Activated CD4-positive, alpha-beta T cell treated with anti-CD3 and anti-CD28 coated beads, Interleukin-2, amount 50 U/mL, for 4 hours (primary cell): ENCODE measurements around the gene YY1AP1.
"Not testable (repeated sequence)": the region's sequence is repeated elsewhere in the genome, so short reads cannot be mapped to it uniquely, and the experiment has no call there.

Experiments used
- DNase-seq, 2 experiments: peaks; one replicate each; pipeline ENCODE4 v3.0.0-alpha.2; 2020

Gene YY1AP1

DNA sequence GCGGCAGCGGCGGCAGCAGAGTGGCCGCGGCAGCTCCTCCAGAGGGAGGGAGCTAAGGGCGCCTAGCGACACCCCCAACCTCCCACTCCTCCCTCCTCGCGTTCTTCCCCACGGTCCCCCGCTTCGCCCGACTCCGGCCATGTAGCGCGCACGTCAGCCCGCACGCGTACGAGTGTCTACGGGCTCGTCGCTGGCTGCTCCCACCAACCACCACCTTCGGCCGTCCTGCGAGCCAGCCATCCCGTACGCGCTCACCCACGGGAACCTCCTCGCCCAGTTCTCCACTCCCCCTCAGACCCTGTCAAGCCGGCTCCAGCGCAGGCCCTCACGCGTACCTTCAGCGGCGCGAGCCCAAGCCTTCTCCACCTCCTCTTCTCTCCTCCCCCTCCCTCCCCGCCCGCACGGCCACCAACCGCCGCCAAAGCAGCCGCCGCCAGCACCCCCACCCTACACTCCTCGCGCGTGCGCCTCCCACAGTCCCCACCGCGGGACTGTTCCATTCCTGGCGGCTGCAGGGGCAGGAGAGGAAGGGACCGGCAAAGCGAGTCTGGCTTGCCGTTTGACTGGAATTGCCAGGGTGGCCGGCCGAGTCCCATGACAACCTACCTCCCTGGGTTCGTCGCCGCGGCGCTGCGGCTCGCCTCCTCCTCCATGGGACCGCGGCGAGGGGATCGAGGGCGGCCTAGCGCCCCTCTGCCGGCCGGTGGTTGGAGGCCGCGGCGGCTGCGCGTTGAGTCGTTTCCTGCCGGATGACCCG is at the start of gene YY1AP1:
Gene YY1AP1 (minus strand): TSS at position 451 of the 757 bp plus-strand sequence. CDS start 8,338 bp downstream, outside the sequence.
- peak; percentile 88 to 90 for DNase-seq

GRCh38 chr1:155729031-155729898 is 40.7 kb upstream of the YY1AP1 start:
- peak; percentile 14 to 25 for DNase-seq

- no peak for DNase-seq
Measured at GRCh38 chr1:155725142-155725541, 36.6 kb upstream of the YY1AP1 start.

- no peak for DNase-seq
Measured at GRCh38 chr1:155719703-155720102, 31.1 kb upstream of the YY1AP1 start.

GRCh38 chr1:155718524-155719115 is 30.0 kb upstream of the YY1AP1 start:
- DNase-seq: not testable (repeated sequence)

- DNase-seq: no peak
Measured at GRCh38 chr1:155717041-155717440, 28.5 kb upstream of the YY1AP1 start.

DNA sequence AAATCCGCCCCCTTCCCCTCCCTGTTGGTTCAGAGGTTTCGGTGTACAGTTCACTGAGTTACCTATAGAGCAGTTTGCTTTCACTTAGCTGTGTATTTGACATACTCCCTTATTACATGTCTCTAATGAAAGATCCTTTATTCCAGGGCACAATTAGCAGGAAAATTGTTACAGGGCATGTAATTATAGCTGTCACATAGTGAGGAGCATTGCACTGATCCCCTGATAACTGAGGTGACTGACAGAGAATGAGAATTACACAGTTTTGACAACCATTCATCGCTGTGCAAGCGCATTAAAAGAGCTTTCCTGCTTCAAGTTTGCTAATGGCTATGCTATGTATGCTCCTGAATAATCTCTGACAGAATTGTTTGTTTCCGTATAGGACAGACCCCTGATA is 27.2 kb upstream of the YY1AP1 start:
- no peak for DNase-seq

DNA sequence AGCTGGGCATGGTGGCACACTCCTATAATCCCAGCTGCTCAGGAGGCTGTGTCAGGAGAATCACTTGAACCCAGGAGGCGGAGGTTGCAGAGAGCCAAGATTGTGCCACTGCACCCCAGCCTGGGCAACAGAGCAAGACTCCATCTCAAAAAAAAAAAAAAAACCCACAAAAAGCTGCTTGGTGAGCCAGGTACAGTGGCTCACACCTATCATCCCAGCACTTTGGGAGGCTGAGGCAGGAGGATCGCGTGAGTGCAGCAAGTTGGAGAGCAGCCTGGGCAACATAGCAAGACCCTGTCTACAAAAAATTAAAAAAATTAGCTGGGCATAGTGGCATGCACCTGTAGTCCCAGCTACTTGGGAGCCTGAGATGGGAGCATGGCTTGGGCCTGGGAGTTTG is 26.5 kb upstream of the YY1AP1 start:
- DNase-seq: not testable (repeated sequence)

DNA sequence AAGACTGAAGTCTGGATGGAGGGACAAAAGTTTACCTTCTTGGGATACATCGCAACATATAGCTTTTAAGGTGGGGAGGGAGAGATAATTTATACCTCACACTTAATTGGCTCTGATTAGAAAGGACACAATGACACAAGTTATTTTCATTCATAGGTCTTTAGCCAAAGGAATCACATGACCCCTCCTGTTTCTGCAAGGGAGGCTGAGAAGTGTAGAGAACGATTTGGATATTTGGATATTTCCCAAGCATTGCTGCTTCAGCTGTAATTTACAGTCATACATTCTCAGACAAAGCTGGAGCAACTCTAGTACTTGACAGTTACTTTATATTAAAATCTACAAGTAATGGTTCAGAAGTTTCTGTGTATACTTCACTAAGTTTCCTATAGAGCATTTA is 24.5 kb upstream of the YY1AP1 start:
- DNase-seq: no peak

- not testable (repeated sequence) for DNase-seq
Measured at GRCh38 chr1:155712636-155713035, 24.1 kb upstream of the YY1AP1 start.

DNA sequence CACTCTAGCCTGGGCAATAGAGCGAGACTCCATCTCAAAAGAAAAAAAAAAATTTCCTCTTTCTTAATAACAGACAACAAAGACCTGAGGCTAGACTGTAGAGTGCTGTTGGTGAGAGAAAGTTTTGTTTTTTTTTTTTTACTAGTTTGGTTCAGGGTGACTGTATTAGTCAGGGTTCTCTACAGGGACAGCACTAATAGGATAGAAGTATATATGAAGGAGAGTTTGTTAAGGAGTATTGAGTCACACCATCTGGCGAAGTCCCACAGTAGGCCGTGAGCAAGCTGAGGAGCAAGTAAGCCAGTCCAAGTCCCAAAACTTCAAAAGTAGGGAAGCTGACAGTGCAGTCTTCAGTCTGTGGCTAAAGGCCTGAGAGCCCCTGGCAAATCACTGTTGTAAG is 22.9 kb upstream of the YY1AP1 start:
- DNase-seq: not testable (repeated sequence)

DNA sequence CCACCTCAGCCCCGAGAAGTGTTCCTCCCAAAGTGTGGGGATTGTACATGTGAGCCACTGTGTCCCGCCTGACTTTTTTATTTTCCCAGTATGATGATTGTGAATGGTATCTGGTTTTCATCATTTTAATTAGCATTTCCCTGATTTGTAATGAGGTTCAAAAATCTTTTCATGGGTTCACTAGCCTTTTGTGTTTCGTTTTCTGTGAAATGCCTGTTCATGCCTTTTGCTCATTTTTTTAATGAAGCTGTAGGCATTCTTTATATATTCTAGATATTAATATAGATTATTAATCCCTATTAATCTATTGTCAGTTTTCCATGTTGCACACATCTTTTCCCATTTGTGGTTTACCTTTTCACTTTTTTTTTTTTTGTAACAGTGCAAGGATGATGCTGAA is 20.8 kb upstream of the YY1AP1 start:
- DNase-seq: no peak

DNA sequence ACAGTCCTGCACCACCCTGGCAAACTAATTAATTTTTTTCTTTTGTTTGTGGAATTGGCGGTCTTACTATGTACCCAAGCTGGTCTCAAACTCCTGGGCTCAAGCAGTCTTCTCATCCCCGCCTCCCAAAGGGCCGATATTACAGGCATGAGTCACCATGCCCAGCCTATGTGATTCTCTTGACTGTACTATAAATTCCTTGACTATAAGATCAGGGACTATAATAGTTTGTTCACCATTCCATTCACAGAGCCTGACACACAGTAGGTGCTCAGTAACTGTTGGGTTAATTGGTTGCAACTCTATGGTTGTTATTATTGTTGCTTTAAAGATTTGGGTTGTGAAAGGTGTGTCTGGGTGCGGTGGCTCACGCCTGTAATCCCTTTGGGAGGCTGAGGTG is 17.6 kb upstream of the YY1AP1 start:
- no peak for DNase-seq

DNA sequence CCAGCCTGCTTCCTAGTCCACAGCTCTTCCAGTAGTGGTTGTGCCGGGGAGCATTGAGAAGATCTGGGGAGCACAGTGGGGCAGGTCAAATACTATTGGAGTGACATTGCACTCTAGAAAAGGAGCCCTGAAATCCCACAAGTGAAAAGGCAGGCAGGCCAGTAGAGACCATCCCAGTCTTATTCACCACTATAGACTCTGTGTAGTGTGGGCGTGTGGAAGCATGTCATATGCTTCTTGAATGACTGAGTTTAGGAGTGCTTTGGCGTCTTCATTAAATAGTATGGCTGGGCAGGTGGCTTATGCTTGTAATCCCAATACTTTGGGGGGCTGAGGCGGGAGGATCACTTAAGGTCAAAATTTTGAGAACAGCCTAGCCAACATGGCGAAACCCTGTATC is 15.8 kb upstream of the YY1AP1 start:
- DNase-seq: not testable (repeated sequence)

GRCh38 chr1:155703216-155703615 is 14.6 kb upstream of the YY1AP1 start:
- no peak for DNase-seq

DNA sequence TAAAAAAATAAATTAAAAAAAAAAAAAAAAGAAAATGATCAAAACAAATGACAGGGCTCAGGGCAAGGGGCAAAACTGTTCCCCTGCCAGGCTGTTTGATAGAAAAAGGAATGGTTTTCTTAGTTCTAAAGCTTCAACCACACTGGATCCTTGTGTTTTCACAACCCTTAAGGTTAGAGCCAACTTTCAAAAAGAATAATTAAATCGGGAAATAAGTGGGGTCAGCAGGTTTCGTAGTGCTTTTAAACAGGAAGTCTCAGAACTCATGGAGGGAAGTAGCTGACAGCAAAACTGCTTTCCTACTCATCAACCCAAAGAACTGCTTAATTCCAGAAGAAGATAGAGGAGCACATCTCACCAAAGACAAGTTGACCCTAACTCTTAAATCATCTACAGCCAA is 13.1 kb upstream of the YY1AP1 start:
- not testable (repeated sequence) for DNase-seq

GRCh38 chr1:155699062-155699461 is 10.5 kb upstream of the YY1AP1 start:
- DNase-seq: not testable (repeated sequence)

GRCh38 chr1:155698382-155699038 is 9.9 kb upstream of the YY1AP1 start:
- DNase-seq: no peak

- DNase-seq: not testable (repeated sequence)
Measured at GRCh38 chr1:155697616-155698015, 9.0 kb upstream of the YY1AP1 start.

DNA sequence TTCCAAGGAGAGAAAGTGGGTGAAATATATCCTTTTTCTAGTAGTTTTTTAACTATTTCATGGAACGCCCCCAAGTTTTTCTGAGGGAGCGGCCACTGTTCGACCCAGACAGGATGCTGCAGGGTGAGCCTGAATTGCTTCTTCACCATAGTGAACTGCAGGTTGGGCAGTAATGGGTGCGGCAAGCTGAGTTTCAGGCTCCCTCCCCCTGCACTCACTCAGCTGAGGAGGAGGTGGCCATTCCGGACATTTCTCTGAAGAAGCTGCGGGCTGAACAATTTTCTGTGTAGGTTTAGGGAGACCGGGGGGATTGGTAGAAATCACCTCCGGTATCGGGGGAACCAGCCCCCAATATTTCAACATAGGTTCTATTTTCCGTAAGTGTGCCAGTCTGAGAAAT is 8.5 kb upstream of the YY1AP1 start:
- DNase-seq: no peak

- DNase-seq: no peak
Measured at GRCh38 chr1:155696524-155696923, 8.0 kb upstream of the YY1AP1 start.

DNA sequence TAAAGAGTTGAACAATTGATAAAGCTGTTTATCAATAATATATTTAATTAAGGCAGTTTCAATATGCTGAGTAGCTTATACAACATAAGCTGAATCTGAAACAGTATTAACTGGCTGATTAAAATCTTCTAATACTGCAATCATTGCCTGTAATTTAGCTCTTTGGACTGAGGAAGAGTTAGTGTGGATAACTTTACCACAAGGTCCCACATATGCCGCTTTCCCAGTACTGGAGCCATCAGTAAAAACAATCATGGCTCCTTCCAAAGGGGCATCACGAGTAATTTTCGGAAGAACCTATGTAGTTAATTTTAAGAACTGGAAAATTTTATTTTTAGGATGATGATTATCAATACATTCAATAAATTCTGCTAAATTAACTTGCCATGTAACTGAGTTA is 7.0 kb upstream of the YY1AP1 start:
- no peak for DNase-seq

DNA sequence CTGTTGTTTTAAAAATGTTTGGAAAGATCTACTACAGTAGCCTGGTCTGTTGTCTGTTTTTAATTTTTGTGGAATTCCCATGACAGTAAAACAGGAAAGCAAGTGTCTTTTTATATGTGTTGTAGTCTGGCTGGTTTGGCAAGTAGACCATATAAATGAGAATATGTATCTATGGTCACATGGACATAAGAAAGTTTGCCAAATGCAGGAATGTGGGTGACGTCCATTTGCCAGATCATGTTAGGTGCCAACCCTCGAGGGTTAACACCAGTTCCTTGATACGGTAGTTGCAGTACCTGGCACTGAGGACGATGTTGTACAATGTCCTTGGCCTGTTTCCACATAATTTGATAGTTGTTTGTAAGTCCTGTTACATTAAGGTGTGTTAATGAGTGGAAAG is 6.5 kb upstream of the YY1AP1 start:
- DNase-seq: no peak
